ENCODE measurements around the gene OXA1L.
"Not testable (repeated sequence)": the region's sequence is repeated elsewhere in the genome, so short reads cannot be mapped to it uniquely, and the experiment has no call there.

- not testable (repeated sequence) for TF ChIP-seq CTCF, POLR2A (IDR thresholded peaks at IDR 0.05)
These were observed 8.4 kb upstream of the OXA1L start for GRCh38 chr14:22757972-22758650.
